Measurements from ENCODE around the gene ITGB8.

The ITGB8 gene

GRCh38 chr7:20432071-20432470 is 101.4 kb downstream of the ITGB8 start:
- DNase-seq (ENCODE audit: low spot score) (no peak), ATAC-seq (ENCODE audit: low read depth) (no peak)
- TF ChIP-seq, protein P1, sequence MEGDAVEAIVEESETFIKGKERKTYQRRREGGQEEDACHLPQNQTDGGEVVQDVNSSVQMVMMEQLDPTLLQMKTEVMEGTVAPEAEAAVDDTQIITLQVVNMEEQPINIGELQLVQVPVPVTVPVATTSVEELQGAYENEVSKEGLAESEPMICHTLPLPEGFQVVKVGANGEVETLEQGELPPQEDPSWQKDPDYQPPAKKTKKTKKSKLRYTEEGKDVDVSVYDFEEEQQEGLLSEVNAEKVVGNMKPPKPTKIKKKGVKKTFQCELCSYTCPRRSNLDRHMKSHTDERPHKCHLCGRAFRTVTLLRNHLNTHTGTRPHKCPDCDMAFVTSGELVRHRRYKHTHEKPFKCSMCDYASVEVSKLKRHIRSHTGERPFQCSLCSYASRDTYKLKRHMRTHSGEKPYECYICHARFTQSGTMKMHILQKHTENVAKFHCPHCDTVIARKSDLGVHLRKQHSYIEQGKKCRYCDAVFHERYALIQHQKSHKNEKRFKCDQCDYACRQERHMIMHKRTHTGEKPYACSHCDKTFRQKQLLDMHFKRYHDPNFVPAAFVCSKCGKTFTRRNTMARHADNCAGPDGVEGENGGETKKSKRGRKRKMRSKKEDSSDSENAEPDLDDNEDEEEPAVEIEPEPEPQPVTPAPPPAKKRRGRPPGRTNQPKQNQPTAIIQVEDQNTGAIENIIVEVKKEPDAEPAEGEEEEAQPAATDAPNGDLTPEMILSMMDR (IDR thresholded peaks at IDR 0.05; ENCODE audit: poor library complexity, severe bottlenecking) = no peak
- Histone ChIP-seq H3K36me3 (ENCODE audit: low read depth) (no peaks in the 10 kb centered on the region), H3K4me3 (ENCODE audit: severe bottlenecking) (no peak overlapping the region), H3K27ac (ENCODE audit: poor library complexity, severe bottlenecking) (no peak overlapping the region), H3K27me3 (ENCODE audit: insufficient read depth, poor library complexity, severe bottlenecking) (peaks cover 3% of the 10 kb centered on the region), H3K9me3 (ENCODE audit: severe bottlenecking) (no peaks in the 10 kb centered on the region), H3K4me1 (ENCODE audit: insufficient read depth, poor library complexity, severe bottlenecking) (no peaks in the 10 kb centered on the region)

DNA sequence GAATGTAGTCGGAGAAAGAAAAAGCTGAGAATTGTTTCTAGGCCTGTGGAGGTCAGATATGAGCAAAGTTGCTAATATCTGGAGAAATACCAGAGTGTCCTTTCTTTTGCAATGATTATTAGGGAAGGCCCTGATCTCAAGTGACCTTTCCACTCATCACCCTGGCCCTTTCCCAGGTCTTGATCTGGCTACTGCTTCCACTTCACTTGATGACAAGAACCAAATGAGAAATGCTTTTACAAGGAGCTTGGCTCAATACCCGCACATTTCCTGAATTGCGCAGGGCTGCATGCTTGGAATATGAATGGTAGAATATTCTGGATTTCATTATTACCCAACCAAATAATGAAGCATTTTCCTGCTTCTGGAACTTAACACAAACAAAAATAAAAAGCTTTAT is 104.6 kb downstream of the ITGB8 start:
- Histone ChIP-seq H3K9me3 (ENCODE audit: severe bottlenecking) (no peaks in the 10 kb centered on the region), H3K4me3 (ENCODE audit: severe bottlenecking) (no peak overlapping the region), H3K4me1 (ENCODE audit: insufficient read depth, poor library complexity, severe bottlenecking) (no peaks in the 10 kb centered on the region), H3K27ac (ENCODE audit: poor library complexity, severe bottlenecking) (no peak overlapping the region), H3K36me3 (ENCODE audit: low read depth) (no peaks in the 10 kb centered on the region), H3K27me3 (ENCODE audit: insufficient read depth, poor library complexity, severe bottlenecking) (peaks cover 3% of the 10 kb centered on the region)
- TF ChIP-seq, protein P1 (IDR thresholded peaks at IDR 0.05; ENCODE audit: poor library complexity, severe bottlenecking) = no peak
- DNase-seq (ENCODE audit: low spot score) (no peak), ATAC-seq (ENCODE audit: low read depth) (no peak)

DNA sequence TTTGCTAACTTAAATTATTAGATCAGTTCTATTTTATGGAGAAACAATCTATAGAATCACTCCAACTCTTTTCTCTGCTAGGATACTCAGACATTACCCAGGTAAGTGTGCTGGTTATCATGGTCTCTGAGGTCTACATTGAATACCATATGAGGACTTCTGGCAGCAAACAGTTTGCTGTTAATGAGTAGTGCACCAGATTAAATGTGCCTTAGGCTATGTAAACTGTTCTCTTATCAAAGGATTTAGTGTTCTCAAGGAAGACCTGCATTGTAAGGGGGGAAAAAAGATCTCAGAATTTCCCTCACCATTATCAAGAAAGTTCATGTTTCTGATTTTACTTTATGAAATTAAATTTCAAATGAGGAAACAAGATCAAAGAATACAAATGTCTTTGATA is 107.5 kb downstream of the ITGB8 start:
- DNase-seq (ENCODE audit: low spot score) = no peak
- Histone ChIP-seq H3K9me3 (ENCODE audit: severe bottlenecking) (no peaks in the 10 kb centered on the region), H3K4me3 (ENCODE audit: severe bottlenecking) (no peak overlapping the region), H3K27ac (ENCODE audit: poor library complexity, severe bottlenecking) (no peak overlapping the region), H3K36me3 (ENCODE audit: low read depth) (no peaks in the 10 kb centered on the region), H3K4me1 (ENCODE audit: insufficient read depth, poor library complexity, severe bottlenecking) (no peaks in the 10 kb centered on the region), H3K27me3 (ENCODE audit: insufficient read depth, poor library complexity, severe bottlenecking) (peaks cover 3% of the 10 kb centered on the region)
- TF ChIP-seq, protein P1 (IDR thresholded peaks at IDR 0.05; ENCODE audit: poor library complexity, severe bottlenecking) = no peak
- ATAC-seq (ENCODE audit: low read depth) = no peak

- H3K9me3 ChIP-seq (ENCODE audit: severe bottlenecking) = no peaks in the 10 kb centered on the region
- no peak overlapping the region for H3K27ac ChIP-seq (ENCODE audit: poor library complexity, severe bottlenecking)
- H3K4me1 ChIP-seq (ENCODE audit: insufficient read depth, poor library complexity, severe bottlenecking) = no peaks in the 10 kb centered on the region
- H3K27me3 ChIP-seq (ENCODE audit: insufficient read depth, poor library complexity, severe bottlenecking) = no peaks in the 10 kb centered on the region
- no peak overlapping the region for H3K4me3 ChIP-seq (ENCODE audit: severe bottlenecking)
- DNase-seq (ENCODE audit: low spot score) (no peak), ATAC-seq (ENCODE audit: low read depth) (no peak)
- TF ChIP-seq, protein P1 (IDR thresholded peaks at IDR 0.05; ENCODE audit: poor library complexity, severe bottlenecking) = no peak
- H3K36me3 ChIP-seq (ENCODE audit: low read depth) = no peaks in the 10 kb centered on the region
Measured at GRCh38 chr7:20438694-20439376, 108.1 kb downstream of the ITGB8 start.

- no peak overlapping the region for H3K27ac ChIP-seq (ENCODE audit: poor library complexity, severe bottlenecking)
- ATAC-seq (ENCODE audit: low read depth) (no peak), DNase-seq (ENCODE audit: low spot score) (no peak)
- H3K27me3 ChIP-seq (ENCODE audit: insufficient read depth, poor library complexity, severe bottlenecking) = no peaks in the 10 kb centered on the region
- no peak overlapping the region for H3K4me3 ChIP-seq (ENCODE audit: severe bottlenecking)
- H3K36me3 ChIP-seq (ENCODE audit: low read depth) = no peaks in the 10 kb centered on the region
- TF ChIP-seq, protein P1 (IDR thresholded peaks at IDR 0.05; ENCODE audit: poor library complexity, severe bottlenecking) = no peak
- no peaks in the 10 kb centered on the region for H3K4me1 ChIP-seq (ENCODE audit: insufficient read depth, poor library complexity, severe bottlenecking)
- peaks cover 2% of the 10 kb centered on the region for H3K9me3 ChIP-seq (ENCODE audit: severe bottlenecking)
Measured at GRCh38 chr7:20439416-20440185, 108.9 kb downstream of the ITGB8 start.

All from RWPE2 (cell line).